Right lobe of liver (tissue), 6 donors: ENCODE measurements around the gene GFI1B. TPM values are rescaled to one million over a fixed set of nuclear protein-coding genes. Genes with fewer than 3 reads are reported as not detected.
A peak's percentile ranks its signal among the peaks of the same experiment; 100 is the strongest.

Experiments
- ATAC-seq, 4 donors: fragments of 200-7000 bp; cut with Tn5 transposase; one replicate each; pipeline ENCODE4 v1.9.1; 2020; ENCODE audit warnings: mild to moderate bottlenecking in 4 of 4, moderate library complexity in 4 of 4
- DNase-seq, 3 donors: peaks; one replicate each; pipeline ENCODE4 v3.0.0-alpha.2; 2020
- H3K27ac ChIP-seq, 3 donors: fragments of 200-600 bp; one replicate each; pipeline ENCODE4 v1.8.0; 2022
- H3K27me3 ChIP-seq, 2 donors: fragments of 200-600 bp; one replicate each; pipeline ENCODE4 v1.8.0; 2022
- H3K36me3 ChIP-seq, 4 donors: fragments of 200-600 bp; sonication (generic) in 1 of 4; one replicate each; pipeline versions ENCODE4 v1.5.1 to v1.8.0; 2017 to 2022; ENCODE audit warnings: control low read depth in 1 of 4
- H3K4me1 ChIP-seq, 4 donors: fragments of 200-600 bp; sonication (generic) in 1 of 4; one replicate each; pipeline versions ENCODE4 v1.5.1 to v1.8.0; 2017 to 2022; ENCODE audit warnings: control low read depth in 1 of 4
- H3K4me3 ChIP-seq, 3 donors: fragments of 200-600 bp; one replicate each; pipeline ENCODE4 v1.8.0; 2022
- H3K9me3 ChIP-seq, 4 donors: fragments of 200-600 bp; sonication (generic) in 1 of 4; one replicate each; pipeline versions ENCODE4 v1.5.1 to v1.8.0; 2017 to 2022; ENCODE audit warnings: control low read depth in 1 of 4
- POLR2A ChIP-seq: fragments of 450-650 bp; IDR thresholded peaks from one replicate; pipeline ENCODE4 v1.6.1; 2017; ENCODE audit warnings: antibody characterized with exemption, mild to moderate bottlenecking
- WGBS: methylation state at CpG from one replicate; pipeline ENCODE4 v1.1.6; 2018; ENCODE audit warnings: low coverage, low lambda C conversion rate; ENCODE audit not compliant: insufficient coverage; ENCODE audit errors: missing lambda C conversion rate; 5-methylcytosine and 5-hydroxymethylcytosine counted together
- intact Hi-C, 2 donors: fragments of 100-400 bp; cut with DNase I; formaldehyde crosslinking; loops; one replicate each; pipeline versions ENCODE4 v1.11.2 to v1.14.1; 2022
- long read RNA-seq: library from polyadenylated mRNA; unstranded; transcript quantifications from one replicate; pipeline ENCODE4 v2.0.0, GENCODE V29; 2019
- total RNA-seq, 6 experiments: library from RNA; depleted of rRNA in 2 of 6; stranded (reverse); fragments of >200 nt in 2 of 6; fragmentation: NEBNext Ultra II Directional in 3 of 6; extraction: Animal tissue kit (Norgen Biotek cat#: 25700) in 3 of 6; gene quantifications; one replicate each; pipeline versions ENCODE4 v1.1.0 to v1.2.4, GENCODE V29; 2016 to 2023
- TF ChIP-seq, protein P1 (sequence below), 4 donors: fragments of 200-600 bp in 3 of 4; fragments of 450-650 bp in 1 of 4; IDR thresholded peaks; one replicate each; pipeline versions ENCODE4 v1.5.1 to v1.8.0; 2016 to 2022; ENCODE audit warnings: antibody characterized with exemption in 4 of 4, mild to moderate bottlenecking in 2 of 4
- donor health status: DM: no; HTN: yes; CAD: no.
- donor health status: DM: no; HTN: no; CAD: no.
- donor health status: DM: no; HTN: no; CAD: no.
- donor health status: DM: no; HTN: yes; CAD: no.
- donor health status: DM: no; HTN: yes; CAD: no.

GFI1B gene
- under 1 TPM in 3 of 6 experiments, not detected in 3; 0.24 to 0.64 (median 0.39) TPM for total RNA-seq
- long read RNA-seq, result 0 reads

DNA sequence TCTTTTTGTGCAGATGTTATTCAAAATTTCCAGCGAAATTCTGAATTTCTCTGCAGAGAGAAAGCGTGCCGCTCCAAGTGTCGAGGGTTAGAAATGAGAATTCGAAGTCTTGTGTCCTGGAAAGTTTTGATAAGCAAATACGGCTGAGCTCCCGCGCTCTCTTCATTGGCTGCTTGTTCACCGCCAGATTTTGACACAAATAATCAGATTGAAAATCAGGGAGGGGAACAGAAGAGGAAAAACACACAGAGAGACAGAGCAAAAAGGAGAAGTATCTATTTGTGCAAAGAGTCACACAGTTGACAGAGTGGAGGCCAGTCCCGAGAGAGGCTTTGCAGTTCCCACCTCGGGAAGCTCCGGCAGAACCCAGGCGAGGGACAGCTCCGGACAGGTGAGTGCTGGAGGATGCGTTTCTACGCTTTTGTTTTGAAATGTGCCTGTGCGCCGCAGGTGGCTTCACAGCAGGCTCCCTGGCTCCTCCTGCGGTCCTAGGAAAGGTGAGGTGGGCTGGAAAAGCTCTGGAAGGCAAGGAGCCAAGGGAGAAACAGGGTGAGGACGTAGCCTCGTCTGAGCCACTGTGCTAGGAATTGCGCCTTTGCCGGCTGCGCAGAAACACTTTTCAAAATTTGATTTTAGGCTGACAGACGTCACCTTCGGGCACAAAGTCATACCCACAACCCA, at the start of gene GFI1B:
GFI1B (plus strand) TSS at position 244 of the 681 bp plus-strand sequence. CDS start 7,985 bp downstream, outside the sequence.
- TF ChIP-seq, protein P1, sequence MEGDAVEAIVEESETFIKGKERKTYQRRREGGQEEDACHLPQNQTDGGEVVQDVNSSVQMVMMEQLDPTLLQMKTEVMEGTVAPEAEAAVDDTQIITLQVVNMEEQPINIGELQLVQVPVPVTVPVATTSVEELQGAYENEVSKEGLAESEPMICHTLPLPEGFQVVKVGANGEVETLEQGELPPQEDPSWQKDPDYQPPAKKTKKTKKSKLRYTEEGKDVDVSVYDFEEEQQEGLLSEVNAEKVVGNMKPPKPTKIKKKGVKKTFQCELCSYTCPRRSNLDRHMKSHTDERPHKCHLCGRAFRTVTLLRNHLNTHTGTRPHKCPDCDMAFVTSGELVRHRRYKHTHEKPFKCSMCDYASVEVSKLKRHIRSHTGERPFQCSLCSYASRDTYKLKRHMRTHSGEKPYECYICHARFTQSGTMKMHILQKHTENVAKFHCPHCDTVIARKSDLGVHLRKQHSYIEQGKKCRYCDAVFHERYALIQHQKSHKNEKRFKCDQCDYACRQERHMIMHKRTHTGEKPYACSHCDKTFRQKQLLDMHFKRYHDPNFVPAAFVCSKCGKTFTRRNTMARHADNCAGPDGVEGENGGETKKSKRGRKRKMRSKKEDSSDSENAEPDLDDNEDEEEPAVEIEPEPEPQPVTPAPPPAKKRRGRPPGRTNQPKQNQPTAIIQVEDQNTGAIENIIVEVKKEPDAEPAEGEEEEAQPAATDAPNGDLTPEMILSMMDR (IDR thresholded peaks at IDR 0.05), result no peak
- no peak for TF ChIP-seq POLR2A
- Histone ChIP-seq H3K9me3 (no peaks in the 10 kb centered on the region), H3K36me3 (no peaks in the 10 kb centered on the region), H3K4me3 (no peak within 1 kb of the TSS), H3K4me1 (no peaks in the 10 kb centered on the region), H3K27me3 (no peaks in the 10 kb centered on the region), H3K27ac (no peak within 1 kb of the TSS)
- 9% methylated on average over 22 of the region's 26 CpGs for WGBS
- DNase-seq (no peak), ATAC-seq (peak in 1 of 4 donors; percentile 22)
- intact Hi-C loops, result no loop called here

DNA sequence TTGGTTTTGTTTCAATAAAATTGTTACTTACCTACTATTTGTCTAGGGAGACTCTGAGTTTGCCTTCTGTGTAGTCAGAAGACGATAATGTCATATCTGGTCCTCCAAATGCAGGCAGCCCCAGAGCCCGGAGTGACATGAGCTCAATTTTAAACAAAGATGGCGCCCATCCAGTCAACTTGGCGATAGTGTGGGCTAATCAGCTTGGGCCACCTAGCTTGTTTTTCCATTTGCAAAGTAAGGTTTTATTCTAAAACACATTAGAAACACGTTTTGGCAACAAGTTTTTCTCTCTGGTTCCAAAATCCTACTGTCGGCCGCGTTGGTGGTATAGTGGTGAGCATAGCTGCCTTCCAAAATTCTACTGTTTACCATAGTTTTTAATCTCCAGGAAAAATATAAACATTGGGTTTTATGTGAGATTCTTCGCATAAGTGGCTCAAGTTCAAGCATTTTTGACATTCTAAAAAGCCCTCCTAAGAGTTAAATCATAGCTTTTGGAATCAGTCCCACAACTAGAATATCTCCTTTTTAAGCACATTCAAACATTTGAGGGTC, 47.2 kb upstream of the GFI1B start:
- Histone ChIP-seq H3K4me1 (no peaks in the 10 kb centered on the region), H3K4me3 (no peak overlapping the region), H3K36me3 (peaks cover 0 to 23% (median 0%) of the 10 kb centered on the region in 4 donors), H3K9me3 (no peaks in the 10 kb centered on the region), H3K27ac (no peak overlapping the region), H3K27me3 (no peaks in the 10 kb centered on the region)
- DNase-seq, result no peak
- no peak for TF ChIP-seq POLR2A
- TF ChIP-seq, protein P1 (IDR thresholded peaks at IDR 0.05), result no peak
- 90% methylated on average over 8 of the region's 9 CpGs for WGBS
- intact Hi-C loops, result no loop called here
- no peak for ATAC-seq

DNA sequence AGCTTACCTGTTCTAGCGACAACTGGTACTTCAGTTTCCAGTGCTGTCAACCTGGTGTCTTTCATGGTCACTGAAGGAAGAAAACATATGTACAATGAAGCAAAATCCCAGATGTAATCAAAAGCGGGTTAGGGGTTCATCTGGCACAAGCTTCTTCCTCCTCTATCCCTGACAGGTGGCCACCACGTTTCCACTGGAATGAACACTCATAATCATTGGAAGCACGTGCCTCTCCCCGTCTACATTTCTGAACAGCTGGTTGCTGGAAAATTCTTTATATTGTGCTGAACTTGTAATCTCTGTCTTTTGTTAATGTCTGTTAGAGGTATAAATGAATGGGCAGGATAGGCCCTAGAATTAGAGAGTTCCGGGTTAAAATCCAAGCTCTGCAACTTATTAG, 43.5 kb upstream of the GFI1B start:
- Histone ChIP-seq H3K4me1 (no peaks in the 10 kb centered on the region), H3K27me3 (no peaks in the 10 kb centered on the region), H3K9me3 (no peaks in the 10 kb centered on the region), H3K27ac (no peak overlapping the region), H3K36me3 (peaks cover 0 to 9% (median 0%) of the 10 kb centered on the region in 4 donors), H3K4me3 (no peak overlapping the region)
- TF ChIP-seq, protein P1 (IDR thresholded peaks at IDR 0.05), result no peak
- no peak for TF ChIP-seq POLR2A
- intact Hi-C loops, result no loop called here
- 96% methylated on average over 6 of the region's 6 CpGs for WGBS
- DNase-seq (no peak), ATAC-seq (no peak)

DNA sequence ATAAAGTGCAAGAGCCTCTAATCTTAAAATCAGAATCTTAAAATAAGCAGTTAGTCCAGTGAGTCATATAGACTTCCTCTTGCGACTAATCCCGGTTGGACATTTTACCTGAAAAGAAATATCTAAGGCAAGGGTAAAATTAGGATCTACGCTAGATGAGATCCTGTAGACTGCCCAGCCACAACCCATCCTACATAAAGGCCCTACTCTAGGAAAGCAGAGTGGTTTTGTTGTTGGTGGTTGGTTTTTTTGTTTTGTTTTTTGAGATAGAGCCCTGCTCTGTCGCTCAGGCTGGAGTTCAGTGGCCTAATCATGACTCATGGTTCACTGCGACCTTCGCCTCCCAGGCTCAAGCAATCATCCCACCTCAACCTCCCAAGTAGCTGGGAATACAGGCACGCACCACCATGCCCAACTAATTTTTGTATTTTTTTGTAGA, 41.0 kb upstream of the GFI1B start:
- no peak for ATAC-seq
- Histone ChIP-seq H3K27ac (no peak overlapping the region), H3K4me3 (no peak overlapping the region), H3K9me3 (no peaks in the 10 kb centered on the region), H3K4me1 (peaks cover 0 to 8% (median 0%) of the 10 kb centered on the region in 4 donors), H3K36me3 (peaks cover 0 to 6% (median 0%) of the 10 kb centered on the region in 4 donors), H3K27me3 (no peaks in the 10 kb centered on the region)
- TF ChIP-seq POLR2A, result no peak
- TF ChIP-seq, protein P1 (IDR thresholded peaks at IDR 0.05), result no peak
- intact Hi-C loops, result no loop called here
- DNase-seq, result no peak
- 84% methylated on average over 7 of the region's 7 CpGs for WGBS
